WTC11 (cell line): ENCODE results near the gene KLHDC9. TPM values are rescaled to one million over a fixed set of nuclear protein-coding genes. Genes with fewer than 3 reads are reported as not detected.

ENCODE experiments used
- ATAC-seq: fragments of 200-7000 bp; cut with Tn5 transposase; 2 replicates; pipeline ENCODE4 v1.10.0; 2021; ENCODE audit warnings: mild to moderate bottlenecking, moderate library complexity
- CTCF ChIA-PET: fragments of 300-600 bp; sonication (Branson Sonifier 250); formaldehyde crosslinking; loops from one replicate; lab custom pipeline; 2021; ENCODE audit warnings: antibody characterized with exemption; lab: Charles Lee
- POLR2A ChIA-PET: fragments of 350-600 bp; sonication (Branson Sonifier 250); formaldehyde crosslinking; loops from one replicate; lab custom pipeline; 2021; ENCODE audit warnings: antibody characterized with exemption; lab: Charles Lee
- DNase-seq: peaks from one replicate; pipeline ENCODE4 v3.0.0; 2021; ENCODE audit warnings: low spot score
- H3K27ac Mint-ChIP-seq: 2 replicates; pipeline ENCODE4 v1.8.0; 2021; ENCODE audit warnings: mixed read lengths
- H3K27me3 Mint-ChIP-seq: 2 replicates; pipeline ENCODE4 v1.8.0; 2021; ENCODE audit warnings: low read depth, mild to moderate bottlenecking, moderate library complexity, mixed read lengths
- H3K36me3 Mint-ChIP-seq: 2 replicates; pipeline ENCODE4 v1.8.0; 2021; ENCODE audit warnings: mixed read lengths
- H3K4me1 Mint-ChIP-seq: 2 replicates; pipeline ENCODE4 v1.8.0; 2022; ENCODE audit warnings: mixed read lengths
- H3K4me3 Mint-ChIP-seq: 2 replicates; pipeline ENCODE4 v1.8.0; 2021; ENCODE audit warnings: mild to moderate bottlenecking, moderate library complexity, mixed read lengths
- H3K9me3 Mint-ChIP-seq: 2 replicates; pipeline ENCODE4 v1.8.0; 2021; ENCODE audit warnings: mixed read lengths
- ATF6 ChIP-seq: sonication (generic); formaldehyde crosslinking; IDR thresholded peaks from 2 replicates; pipeline ENCODE4 v1.8.1; 2023; ENCODE audit warnings: mild to moderate bottlenecking, missing genetic modification reagents
- CTCF ChIP-seq: fragments of 200-600 bp; IDR thresholded peaks from 2 replicates; pipeline ENCODE4 v1.8.0; 2022; ENCODE audit warnings: antibody characterized with exemption
- E2F5 ChIP-seq: sonication (generic); formaldehyde crosslinking; IDR thresholded peaks from 2 replicates; pipeline ENCODE4 v1.8.1; 2022; ENCODE audit warnings: mild to moderate bottlenecking, moderate library complexity, missing genetic modification reagents
- ETV6 ChIP-seq: sonication (generic); formaldehyde crosslinking; IDR thresholded peaks from 2 replicates; pipeline ENCODE4 v1.8.1; 2022; ENCODE audit warnings: mild to moderate bottlenecking, missing genetic modification reagents
- FOXK1 ChIP-seq: sonication (generic); formaldehyde crosslinking; IDR thresholded peaks from 2 replicates; pipeline ENCODE4 v1.8.0; 2022; ENCODE audit warnings: mild to moderate bottlenecking, moderate library complexity, missing genetic modification reagents
- FOXP4 ChIP-seq: sonication (generic); formaldehyde crosslinking; IDR thresholded peaks from 2 replicates; pipeline ENCODE4 v1.8.0; 2022; ENCODE audit warnings: mild to moderate bottlenecking, missing genetic modification reagents
- NR1H2 ChIP-seq: sonication (generic); formaldehyde crosslinking; IDR thresholded peaks from 2 replicates; pipeline ENCODE4 v1.9.0; 2021; ENCODE audit warnings: mild to moderate bottlenecking, moderate library complexity, missing genetic modification reagents
- SMAD3 ChIP-seq: sonication (generic); formaldehyde crosslinking; IDR thresholded peaks from 2 replicates; pipeline ENCODE4 v1.8.0; 2022; ENCODE audit warnings: missing genetic modification reagents, mild to moderate bottlenecking, borderline replicate concordance
- SP1 ChIP-seq: sonication (generic); formaldehyde crosslinking; conservative IDR thresholded peaks from 2 replicates; pipeline ENCODE4 v1.8.1; 2022; ENCODE audit warnings: missing genetic modification reagents
- ZBTB43 ChIP-seq: sonication (generic); formaldehyde crosslinking; IDR thresholded peaks from 2 replicates; pipeline ENCODE4 v1.8.1; 2023; ENCODE audit warnings: mild to moderate bottlenecking, missing genetic modification reagents
- ZNF138 ChIP-seq: sonication (generic); formaldehyde crosslinking; conservative IDR thresholded peaks from 2 replicates; pipeline ENCODE4 v1.8.1; 2022; ENCODE audit warnings: mild to moderate bottlenecking, moderate library complexity, missing genetic modification reagents
- ZNF317 ChIP-seq: sonication (generic); formaldehyde crosslinking; IDR thresholded peaks from 2 replicates; pipeline ENCODE4 v1.8.1; 2023; ENCODE audit warnings: low read depth, mild to moderate bottlenecking, moderate library complexity, missing genetic modification reagents, borderline replicate concordance
- total RNA-seq: library from RNA; stranded (reverse); gene quantifications from 3 replicates; pipeline ENCODE4 v1.2.3, GENCODE V29; 2021
- TF ChIP-seq, protein P1 (sequence below): sonication (generic); formaldehyde crosslinking; conservative IDR thresholded peaks from 2 replicates; pipeline ENCODE4 v1.8.1; 2022; ENCODE audit warnings: mild to moderate bottlenecking, missing genetic modification reagents
- TF ChIP-seq, protein P2 (sequence below): sonication (generic); formaldehyde crosslinking; IDR thresholded peaks from 2 replicates; pipeline ENCODE4 v1.8.1; 2023; ENCODE audit warnings: mild to moderate bottlenecking, missing genetic modification reagents, moderate library complexity

KLHDC9 gene
- total RNA-seq, 1 experiment from 2014 or later, result 5.8 TPM

DNA sequence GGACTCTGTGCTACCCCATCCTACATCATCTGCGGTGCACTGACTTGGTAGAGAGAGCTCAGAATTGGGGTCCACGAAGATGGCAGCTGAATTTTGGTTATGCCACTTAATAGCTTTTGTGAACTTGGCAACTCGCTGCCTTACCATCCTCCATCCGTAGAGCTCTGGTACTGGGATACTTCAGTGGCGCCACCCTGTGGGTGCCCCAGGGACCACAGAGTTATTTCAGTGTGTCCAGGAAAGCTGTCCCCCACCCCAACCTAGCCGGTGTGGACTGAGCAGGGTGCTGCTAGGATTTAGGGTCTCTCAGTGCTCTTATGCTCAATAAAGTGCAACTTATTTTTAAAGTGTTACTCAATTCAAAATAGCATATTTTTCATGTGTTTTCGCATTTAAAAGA, 43.4 kb upstream of the KLHDC9 start:
- POLR2A ChIA-PET, result no interaction called here
- peaks cover 10% of the 10 kb centered on the region for H3K27me3 Mint-ChIP-seq

DNA sequence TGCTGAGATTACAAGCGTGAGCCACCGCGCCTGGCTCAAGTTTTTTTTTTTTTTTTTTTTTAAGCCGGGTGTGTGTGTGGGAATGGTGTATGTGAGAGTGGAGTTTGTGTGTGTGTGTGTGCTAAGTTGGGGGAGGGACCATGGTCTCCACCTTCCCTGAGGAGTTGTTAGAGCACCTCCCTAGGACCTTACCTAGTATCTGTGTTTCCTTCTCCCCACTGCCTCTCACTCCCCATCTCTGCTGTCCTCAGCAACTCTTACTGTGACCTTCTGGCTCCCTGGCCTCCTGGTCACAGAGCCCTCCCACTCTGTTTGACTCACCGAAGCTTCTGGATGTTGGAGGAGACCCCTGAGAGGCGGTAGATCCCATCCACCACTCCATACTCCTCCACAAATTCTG, 38.9 kb upstream of the KLHDC9 start:
- no peak for DNase-seq
- CTCF ChIA-PET, result interaction anchor here (0.5 to 2.4 kb wide), 4 partner anchors 13 to 105 kb away, joined by 3 to 8 read pairs (median 4); partner anchors contain the start of gene KLHDC9
- TF ChIP-seq E2F5 (CRISPR knock-in tag), result no peak
- TF ChIP-seq SMAD3 (CRISPR knock-in tag), result no peak
- no peak for TF ChIP-seq ETV6
- TF ChIP-seq FOXP4 (CRISPR knock-in tag), result no peak
- no peak for TF ChIP-seq ZNF138 (CRISPR knock-in tag)
- TF ChIP-seq NR1H2 (CRISPR knock-in tag), result no peak
- no peak for TF ChIP-seq ZNF317 (CRISPR knock-in tag)
- no peak for TF ChIP-seq SP1 (CRISPR knock-in tag)
- TF ChIP-seq, protein P1, sequence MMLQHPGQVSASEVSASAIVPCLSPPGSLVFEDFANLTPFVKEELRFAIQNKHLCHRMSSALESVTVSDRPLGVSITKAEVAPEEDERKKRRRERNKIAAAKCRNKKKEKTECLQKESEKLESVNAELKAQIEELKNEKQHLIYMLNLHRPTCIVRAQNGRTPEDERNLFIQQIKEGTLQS (CRISPR knock-in tag), result no peak
- no peak for TF ChIP-seq ZBTB43 (CRISPR knock-in tag)
- TF ChIP-seq ATF6 (CRISPR knock-in tag), result no peak

More for the DNA sequence above, 43.4 kb upstream of the KLHDC9 start:
- ATAC-seq (no peak), DNase-seq (no peak)
- no peaks in the 10 kb centered on the region for H3K9me3 Mint-ChIP-seq
- CTCF ChIA-PET, result interaction anchor here (0.6 to 1.7 kb wide), 10 partner anchors 10 to 111 kb away, joined by 3 to 15 read pairs (median 4); partner anchors contain the start of genes PPOX, TSTD1 and USF1
- TF ChIP-seq FOXP4 (CRISPR knock-in tag), result no peak
- TF ChIP-seq E2F5 (CRISPR knock-in tag), result no peak
- TF ChIP-seq, protein P2, sequence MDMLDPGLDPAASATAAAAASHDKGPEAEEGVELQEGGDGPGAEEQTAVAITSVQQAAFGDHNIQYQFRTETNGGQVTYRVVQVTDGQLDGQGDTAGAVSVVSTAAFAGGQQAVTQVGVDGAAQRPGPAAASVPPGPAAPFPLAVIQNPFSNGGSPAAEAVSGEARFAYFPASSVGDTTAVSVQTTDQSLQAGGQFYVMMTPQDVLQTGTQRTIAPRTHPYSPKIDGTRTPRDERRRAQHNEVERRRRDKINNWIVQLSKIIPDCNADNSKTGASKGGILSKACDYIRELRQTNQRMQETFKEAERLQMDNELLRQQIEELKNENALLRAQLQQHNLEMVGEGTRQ, result no peak
- 0 out of 2 replicates have a peak, but pooled peaks have one; percentile 17 for TF ChIP-seq CTCF
- no peak for TF ChIP-seq ETV6
- TF ChIP-seq FOXK1 (CRISPR knock-in tag), result no peak
- no peaks in the 10 kb centered on the region for H3K4me1 Mint-ChIP-seq
- H3K36me3 Mint-ChIP-seq, result no peaks in the 10 kb centered on the region
- H3K27ac Mint-ChIP-seq, result no peak overlapping the region
- no peak overlapping the region for H3K4me3 Mint-ChIP-seq

More for the DNA sequence above, 38.9 kb upstream of the KLHDC9 start:
- H3K9me3 Mint-ChIP-seq, result no peaks in the 10 kb centered on the region
- H3K4me3 Mint-ChIP-seq, result no peak overlapping the region
- H3K27ac Mint-ChIP-seq, result no peak overlapping the region
- ATAC-seq, result no peak
- POLR2A ChIA-PET, result no interaction called here
- peaks cover 15% of the 10 kb centered on the region for H3K4me1 Mint-ChIP-seq
- no peaks in the 10 kb centered on the region for H3K27me3 Mint-ChIP-seq
- no peaks in the 10 kb centered on the region for H3K36me3 Mint-ChIP-seq
